HepG2 (cell line): ENCODE results near the gene CHKA. TPM values are rescaled to one million over a fixed set of nuclear protein-coding genes. Genes with fewer than 3 reads are reported as not detected.
"Not testable (repeated sequence)": the region's sequence is repeated elsewhere in the genome, so short reads cannot be mapped to it uniquely, and the experiment has no call there.

Source experiments
- ATAC-seq: fragments of 200-7000 bp; cut with Tn5 transposase; 3 replicates; pipeline ENCODE4 v1.9.1; 2020; ENCODE audit warnings: mild to moderate bottlenecking, moderate library complexity
- BruUV-seq: library from RNA; stranded (reverse); fragments of 400-500 nt; replicated peaks from 2 replicates; lab custom pipeline; 2021; lab: Mats Ljungman, UMichigan
- CTCF ChIA-PET: fragments of 300-600 bp; formaldehyde crosslinking; extraction: SDS; loops from one replicate; lab custom pipeline; 2021; ENCODE audit warnings: low total read pairs, inconsistent platforms, low intra/inter-chr PET ratio; lab: Yijun Ruan, JAX
- POLR2A ChIA-PET: fragments of 350-600 bp; sonication (Branson Sonifier 250); formaldehyde crosslinking; loops from one replicate; lab custom pipeline; 2020; ENCODE audit warnings: antibody characterized with exemption, inconsistent platforms; lab: Yijun Ruan, JAX
- DNase-seq: peaks from one replicate; pipeline ENCODE4 v3.0.0-alpha.2; 2015; ENCODE audit warnings: low spot score
- FAIRE-seq: peaks from 3 replicates; lab custom pipeline; 2011; peaks lifted over from hg19 to GRCh38; lab: Jason Lieb, UNC
- H2AFZ ChIP-seq: one replicate; pipeline ENCODE4 v1.6.1; 2011; ENCODE audit warnings: low read length, inconsistent platforms
- H3K27ac ChIP-seq: fragments of 300-600 bp; 3 replicates; pipeline ENCODE4 v1.8.0; 2011; ENCODE audit warnings: mixed run types, mild to moderate bottlenecking, mixed read lengths, low read length, inconsistent platforms; ENCODE audit not compliant: insufficient read depth; ENCODE audit errors: extremely low read length
- H3K27me3 ChIP-seq, 2 experiments: fragments of 200-600 bp in 1 of 2; 2 replicates in 1 of 2; 3 replicates in 1 of 2; pipeline versions ENCODE4 v1.6.0 to v1.8.0; 2011; ENCODE audit warnings: low read length in 2 of 2, mild to moderate bottlenecking in 2 of 2, moderate library complexity in 2 of 2, inconsistent platforms in 1 of 2; ENCODE audit not compliant: insufficient read depth in 2 of 2, control insufficient read depth in 1 of 2
- H3K36me3 ChIP-seq, 2 experiments: fragments of 200-600 bp in 1 of 2; replicated peaks in 1 of 2; 2 replicates in 1 of 2; 3 replicates in 1 of 2; pipeline versions ENCODE4 v1.5.1 to v1.8.0; 2011; ENCODE audit warnings: low read length in 2 of 2, inconsistent platforms in 1 of 2; ENCODE audit not compliant: insufficient read depth in 2 of 2, control insufficient read depth in 1 of 2
- H3K4me1 ChIP-seq: 2 replicates; pipeline ENCODE4 v1.5.1; 2012; ENCODE audit warnings: low read length, inconsistent platforms; ENCODE audit not compliant: insufficient read depth
- H3K4me2 ChIP-seq: 2 replicates; pipeline ENCODE4 v1.6.0; 2011; ENCODE audit warnings: low read depth, low read length, inconsistent platforms
- H3K4me3 ChIP-seq, 3 experiments: fragments of 200-600 bp in 1 of 3; sonication (generic), shearing (Covaris generic) in 1 of 3; replicated peaks in 1 of 3; 2 replicates each; pipeline ENCODE4 v1.5.1; 2011 to 2016; ENCODE audit warnings: low read length in 3 of 3, inconsistent platforms in 2 of 3, low read depth in 2 of 3, mild to moderate bottlenecking in 2 of 3, control low read depth in 1 of 3, mixed read lengths in 1 of 3; ENCODE audit not compliant: insufficient read depth in 1 of 3
- H3K79me2 ChIP-seq: one replicate; pipeline ENCODE4 v1.6.1; 2011; ENCODE audit warnings: low read length, inconsistent platforms; ENCODE audit not compliant: insufficient read depth
- H3K9ac ChIP-seq: 2 replicates; pipeline ENCODE4 v1.6.0; 2011; ENCODE audit warnings: mild to moderate bottlenecking, low read depth, low read length, inconsistent platforms; ENCODE audit not compliant: insufficient read depth
- H3K9me3 ChIP-seq: 2 replicates; pipeline ENCODE4 v1.5.1; 2012; ENCODE audit warnings: mild to moderate bottlenecking, low read length
- H4K20me1 ChIP-seq: 2 replicates; pipeline ENCODE4 v1.6.0; 2011; ENCODE audit warnings: inconsistent platforms, mild to moderate bottlenecking, low read length, moderate library complexity; ENCODE audit not compliant: insufficient read depth
- ATAD3A ChIP-seq: sonication (generic); formaldehyde crosslinking; IDR thresholded peaks from 2 replicates; pipeline ENCODE4 v1.4.0; 2020; ENCODE audit warnings: missing genetic modification reagents
- RBM22 ChIP-seq: fragments of 200-400 bp; formaldehyde crosslinking; optimal IDR thresholded peaks from 2 replicates; pipeline ENCODE3; 2017; ENCODE audit warnings: mild to moderate bottlenecking, low read length, moderate library complexity
- WGBS: methylation state at CpG from one replicate; pipeline ENCODE4 v1.1.6; 2017; ENCODE audit warnings: low lambda C conversion rate; 5-methylcytosine and 5-hydroxymethylcytosine counted together
- in situ Hi-C: cut with HindIII; loops from 2 replicates; pipeline ENCODE4 v1.10.0; 2017; ENCODE audit warnings: low pct_unique_long_range_greater_than_20kb; ENCODE audit not compliant: extremely low pct_ligation_motif_present
- intact Hi-C: fragments of 100-400 bp; cut with micrococcal nuclease; formaldehyde crosslinking; loops from one replicate; pipeline ENCODE4 v1.10.0; 2022; ENCODE audit not compliant: unreplicated experiment
- polyA plus RNA-seq, 8 experiments: library from polyadenylated mRNA; depleted of rRNA in 3 of 8; stranded (reverse) in 7 of 8; unstranded in 1 of 8; fragments of >200 nt; fragmentation: Illumina TruSeq in 4 of 8; extraction: Trizol in 4 of 8; gene quantifications; 2 replicates each; pipeline versions ENCODE4 v1.2.1 to v1.2.3, GENCODE V29; 2011 to 2016; ENCODE audit warnings: low read depth in 4 of 8, missing spikeins in 1 of 8, mixed read lengths in 1 of 8; ENCODE audit not compliant: insufficient read depth in 1 of 8
- total RNA-seq, 5 experiments: library from RNA; depleted of rRNA; stranded (reverse); fragments of >200 nt; fragmentation: Illumina TruSeq; extraction: Trizol; gene quantifications; 2 replicates each; pipeline ENCODE4 v1.2.3, GENCODE V29; 2016; ENCODE audit warnings: low read depth in 1 of 5

The CHKA gene
- total and polyA plus RNA-seq, 2 of the 13 experiments (the other 11 are each of a cell fraction or from before 2014, with no cell fraction given) = 71.6 to 92.7 TPM

- CTCF ChIA-PET, DNase-seq, in situ Hi-C loops, H3K9me3 ChIP-seq, FAIRE-seq, H3K4me3 ChIP-seq, H2AFZ ChIP-seq, intact Hi-C loops, H3K9ac ChIP-seq, H3K4me2 ChIP-seq, BruUV-seq, H3K27ac ChIP-seq, ATAC-seq, H3K27me3 ChIP-seq: not testable (repeated sequence)
- peaks cover 14% of the 10 kb centered on the region for H4K20me1 ChIP-seq
- 99% methylated on average over 3 of the region's 3 CpGs for WGBS
- POLR2A ChIA-PET = interaction anchor here (0.6 kb wide), 1 partner anchor 9 kb away, joined by 3 read pairs; no protein-coding TSS in a partner anchor
- H3K4me1 ChIP-seq = peaks cover 53% of the 10 kb centered on the region
- H3K36me3 ChIP-seq = peaks cover 8 to 61% of the 10 kb centered on the region in 2 experiments
- H3K79me2 ChIP-seq = peaks cover 95% of the 10 kb centered on the region
These were observed 28.2 kb downstream of the CHKA start for GRCh38 chr11:68092946-68093345.

GRCh38 chr11:68092411-68092810 is 28.8 kb downstream of the CHKA start:
- H2AFZ ChIP-seq = no peak overlapping the region
- intact Hi-C loops = no loop called here
- H3K79me2 ChIP-seq = peaks cover 95% of the 10 kb centered on the region
- no peak overlapping the region for H3K4me3 ChIP-seq
- CTCF ChIA-PET = no interaction called here
- H3K4me1 ChIP-seq = peaks cover 48% of the 10 kb centered on the region
- H3K27me3 ChIP-seq = no peaks in the 10 kb centered on the region
- WGBS = 89% methylated on average over 2 of the region's 2 CpGs
- no peak overlapping the region for H3K4me2 ChIP-seq
- POLR2A ChIA-PET = no interaction called here
- TF ChIP-seq RBM22 = peak; percentile 84
- no peak for TF ChIP-seq ATAD3A (CRISPR knock-in tag)
- peaks cover 14% of the 10 kb centered on the region for H4K20me1 ChIP-seq
- no peak for DNase-seq
- no peak overlapping the region for H3K9ac ChIP-seq
- no peak for FAIRE-seq
- peak overlapping the region; percentile 29 for H3K27ac ChIP-seq
- no peak for ATAC-seq
- H3K9me3 ChIP-seq = no peaks in the 10 kb centered on the region
- in situ Hi-C loops = no loop called here
- peaks cover 8 to 61% of the 10 kb centered on the region in 2 experiments for H3K36me3 ChIP-seq
- TSS peak; percentile 9 for BruUV-seq
